Parathyroid adenoma (tissue), 2 donors: ENCODE results near the gene PAX8.

Experiments used
- H2AFZ ChIP-seq: fragments of 300-600 bp; sonication (generic); one replicate; pipeline ENCODE4 v1.7.0; 2017; ENCODE audit warnings: antibody characterized with exemption, mild to moderate bottlenecking
- H3K27ac ChIP-seq: fragments of 300-600 bp; sonication (generic); one replicate; pipeline ENCODE4 v1.7.0; 2017
- H3K27me3 ChIP-seq: fragments of 300-600 bp; sonication (generic); one replicate; pipeline ENCODE4 v1.7.0; 2017; ENCODE audit warnings: low read length; ENCODE audit not compliant: control insufficient read depth, insufficient read depth
- H3K36me3 ChIP-seq: fragments of 300-600 bp; sonication (generic); one replicate; pipeline ENCODE4 v1.7.0; 2017; ENCODE audit warnings: low read length; ENCODE audit not compliant: control insufficient read depth, insufficient read depth
- H3K4me1 ChIP-seq: fragments of 300-600 bp; sonication (generic); one replicate; pipeline ENCODE4 v1.7.0; 2017; ENCODE audit warnings: control low read depth
- H3K4me2 ChIP-seq: fragments of 300-600 bp; sonication (generic); one replicate; pipeline ENCODE4 v1.7.0; 2017; ENCODE audit warnings: low read length
- H3K4me3 ChIP-seq: fragments of 300-600 bp; sonication (generic); one replicate; pipeline ENCODE4 v1.7.0; 2017; ENCODE audit warnings: low read depth, low read length
- H3K79me2 ChIP-seq: fragments of 300-600 bp; sonication (generic); one replicate; pipeline ENCODE4 v1.7.0; 2017; ENCODE audit warnings: control low read depth
- H3K9ac ChIP-seq: fragments of 300-600 bp; sonication (generic); one replicate; pipeline ENCODE4 v1.7.0; 2017; ENCODE audit warnings: mild to moderate bottlenecking
- H3K9me3 ChIP-seq: fragments of 300-600 bp; sonication (generic); one replicate; pipeline ENCODE4 v1.7.0; 2017; ENCODE audit warnings: low read length; ENCODE audit not compliant: control insufficient read depth
- CTCF ChIP-seq: fragments of 300-600 bp; sonication (generic); IDR thresholded peaks from one replicate; pipeline ENCODE4 v1.7.0; 2017; ENCODE audit warnings: antibody characterized with exemption, mild to moderate bottlenecking
- donor health status: primary hyperparathyroidism.

The PAX8 gene

DNA sequence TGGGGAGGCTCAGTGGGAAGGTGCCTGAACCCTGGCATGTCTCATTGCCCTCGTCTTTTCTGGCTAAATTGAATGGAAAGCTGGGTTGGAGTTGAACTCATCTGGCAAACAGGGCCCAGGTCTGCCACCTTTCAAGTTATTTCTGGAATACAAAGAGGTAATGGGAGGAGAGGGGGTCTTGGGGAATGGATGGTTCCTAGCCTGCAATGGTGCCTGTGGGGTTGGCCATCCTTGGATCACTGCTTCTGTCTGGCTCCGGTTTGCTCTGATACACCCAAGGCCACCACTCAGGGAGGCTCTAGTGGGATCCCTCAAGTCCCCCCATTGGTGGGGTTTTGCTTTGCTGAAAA, 59.7 kb downstream of the PAX8 start:
- no peak overlapping the region for H2AFZ ChIP-seq
- no peak overlapping the region for H3K27ac ChIP-seq

DNA sequence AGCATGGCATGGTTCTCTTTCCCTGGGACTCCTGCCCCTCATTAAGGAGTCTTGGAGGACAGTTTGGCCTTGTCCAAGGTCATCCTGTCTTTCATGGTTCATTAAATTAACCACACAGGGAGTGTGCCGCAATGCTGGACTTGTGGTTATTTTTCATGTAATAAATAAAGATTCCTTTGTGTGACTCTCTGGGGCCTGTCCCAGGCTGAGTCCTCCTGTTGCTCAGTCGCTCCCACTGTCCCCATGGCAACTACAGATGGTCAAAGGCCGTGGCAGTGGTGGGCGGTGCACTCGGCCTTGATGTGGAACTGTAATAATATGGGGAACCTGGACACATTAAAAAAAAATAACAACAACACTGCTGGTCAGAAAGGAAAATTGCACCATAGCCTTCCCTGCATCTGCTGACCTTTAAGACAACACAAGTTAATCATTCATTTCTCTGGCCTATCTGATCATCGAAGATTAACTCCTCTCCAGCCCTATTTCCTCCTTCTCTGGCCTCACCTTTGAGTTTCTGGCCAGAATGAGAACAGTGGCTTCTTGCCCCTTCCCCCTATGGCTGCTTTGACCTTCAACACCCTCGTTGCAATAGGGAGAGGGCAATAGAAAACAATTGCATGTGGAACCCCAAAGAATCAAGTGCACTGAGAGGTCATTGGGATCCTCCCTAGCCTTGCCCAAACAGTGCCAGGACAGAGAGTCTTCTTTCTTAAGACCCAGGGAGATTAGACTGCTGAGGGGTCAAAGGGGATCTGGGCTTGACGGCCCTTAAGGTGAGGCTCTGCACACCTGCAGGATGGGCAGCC, 60.2 kb downstream of the PAX8 start:
- Histone ChIP-seq H2AFZ (no peak overlapping the region), H3K36me3 (no peaks in the 10 kb centered on the region), H3K27ac (no peak overlapping the region), H3K4me3 (no peak overlapping the region), H3K27me3 (no peaks in the 10 kb centered on the region), H3K9ac (no peak overlapping the region), H3K4me2 (peak overlapping the region; percentile 16), H3K9me3 (no peaks in the 10 kb centered on the region), H3K79me2 (no peaks in the 10 kb centered on the region), H3K4me1 (peaks cover 9% of the 10 kb centered on the region)
- no peak for TF ChIP-seq CTCF

More for the DNA sequence above, 59.7 kb downstream of the PAX8 start:
- no peaks in the 10 kb centered on the region for H3K79me2 ChIP-seq
- H3K4me3 ChIP-seq, result no peak overlapping the region
- H3K4me1 ChIP-seq, result peaks cover 9% of the 10 kb centered on the region
- no peaks in the 10 kb centered on the region for H3K9me3 ChIP-seq
- H3K4me2 ChIP-seq, result no peak overlapping the region
- no peak overlapping the region for H3K9ac ChIP-seq
- TF ChIP-seq CTCF, result no peak
- no peaks in the 10 kb centered on the region for H3K27me3 ChIP-seq
- H3K36me3 ChIP-seq, result no peaks in the 10 kb centered on the region

DNA sequence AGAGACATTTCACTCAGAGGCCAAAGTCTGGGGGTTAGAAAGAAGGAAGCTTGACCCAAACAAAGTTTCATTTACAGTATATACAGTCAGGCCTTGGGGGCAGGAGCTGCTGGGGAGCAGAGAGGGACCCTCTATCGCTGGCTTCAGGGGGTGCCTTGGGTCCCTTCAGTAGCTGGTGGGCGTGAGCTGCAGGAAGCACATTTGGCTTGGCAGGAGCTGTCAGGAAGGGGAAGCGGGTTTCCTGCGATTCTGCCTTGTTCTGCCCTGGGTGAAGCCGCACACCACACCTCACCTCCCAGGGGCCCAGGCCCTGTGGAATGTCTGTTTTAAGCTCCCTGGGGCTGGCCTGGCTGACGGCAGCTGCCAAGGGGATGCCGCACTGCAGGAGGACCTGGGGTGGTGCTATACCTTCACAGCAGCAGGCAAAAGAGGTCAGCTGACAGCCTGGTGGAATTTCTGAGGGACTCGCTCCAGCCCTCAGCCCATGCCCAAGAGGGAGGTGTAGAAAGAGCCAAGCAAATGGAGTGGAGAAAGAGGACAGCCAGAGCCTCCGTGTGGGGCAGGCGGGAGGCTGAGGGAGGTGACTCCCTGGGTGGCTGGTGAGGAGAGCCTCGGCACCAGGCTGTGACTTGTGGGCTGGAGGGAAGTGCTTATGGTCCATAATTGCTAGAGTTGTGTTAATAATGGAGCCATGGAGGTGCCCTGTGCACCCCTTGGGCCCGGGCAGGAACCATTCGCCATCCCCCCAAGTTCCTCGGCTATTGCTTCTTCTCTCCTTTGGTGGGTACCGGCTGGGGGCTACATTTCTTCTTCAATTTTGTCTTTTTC, 61.1 kb downstream of the PAX8 start:
- no peak for TF ChIP-seq CTCF
- peaks cover 9% of the 10 kb centered on the region for H3K4me1 ChIP-seq
- H3K27me3 ChIP-seq, result no peaks in the 10 kb centered on the region
- H3K79me2 ChIP-seq, result no peaks in the 10 kb centered on the region
- peak overlapping the region; percentile 16 for H3K4me2 ChIP-seq
- no peak overlapping the region for H3K4me3 ChIP-seq
- H3K36me3 ChIP-seq, result no peaks in the 10 kb centered on the region
- H2AFZ ChIP-seq, result peak overlapping the region; percentile 20
- H3K9ac ChIP-seq, result no peak overlapping the region
- no peak overlapping the region for H3K27ac ChIP-seq
- no peaks in the 10 kb centered on the region for H3K9me3 ChIP-seq

- no peak overlapping the region for H3K4me2 ChIP-seq
- no peak for TF ChIP-seq CTCF
- no peaks in the 10 kb centered on the region for H3K36me3 ChIP-seq
- no peak overlapping the region for H2AFZ ChIP-seq
- H3K4me3 ChIP-seq, result no peak overlapping the region
- H3K27me3 ChIP-seq, result no peaks in the 10 kb centered on the region
- H3K9me3 ChIP-seq, result no peaks in the 10 kb centered on the region
- no peak overlapping the region for H3K9ac ChIP-seq
- H3K79me2 ChIP-seq, result no peaks in the 10 kb centered on the region
- no peak overlapping the region for H3K27ac ChIP-seq
- H3K4me1 ChIP-seq, result peaks cover 9% of the 10 kb centered on the region
Observed at GRCh38 chr2:113216891-113217454, 61.7 kb downstream of the PAX8 start.
